ENCODE results near the gene ECHS1.

DNA sequence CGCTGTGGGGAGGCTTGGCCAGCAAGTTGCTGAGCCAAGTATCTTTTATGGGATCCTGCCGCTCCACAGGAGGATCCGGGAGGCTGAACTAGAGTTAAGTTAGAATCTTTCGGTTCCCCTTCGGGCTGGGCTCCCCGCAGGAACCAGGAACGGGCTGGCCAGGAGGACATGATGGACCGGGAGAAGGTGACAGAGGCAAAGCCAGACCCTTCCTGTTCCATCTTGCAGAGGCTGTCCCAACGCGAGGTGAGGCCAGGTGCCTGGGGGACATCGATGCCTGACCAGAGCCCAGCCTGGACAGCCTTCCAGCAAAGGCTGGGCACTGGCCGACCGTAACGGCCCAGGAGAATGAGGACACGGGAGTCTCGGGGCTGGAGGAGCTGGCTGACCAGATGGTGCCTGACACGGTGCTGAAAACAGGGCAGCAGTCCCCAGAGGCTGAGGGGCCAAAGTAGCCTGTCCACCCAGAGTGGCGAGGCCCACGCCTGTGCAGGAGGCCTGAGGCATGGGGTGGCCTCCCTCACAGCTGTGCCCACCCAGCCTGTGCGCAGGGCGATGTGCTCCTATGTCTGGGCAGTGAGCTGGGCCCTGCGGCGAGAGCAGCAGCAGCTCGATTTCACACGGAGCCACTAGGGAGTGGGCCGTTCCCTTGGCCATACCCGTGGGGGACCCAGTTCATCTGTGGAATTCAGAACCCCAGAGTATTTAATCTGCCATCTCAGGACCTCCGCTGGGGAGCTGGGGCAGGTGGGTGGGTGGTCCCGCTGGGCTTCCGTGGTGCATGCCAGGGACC, 4.1 kb upstream of the ECHS1 start:
- TF ChIP-seq, protein P1, sequence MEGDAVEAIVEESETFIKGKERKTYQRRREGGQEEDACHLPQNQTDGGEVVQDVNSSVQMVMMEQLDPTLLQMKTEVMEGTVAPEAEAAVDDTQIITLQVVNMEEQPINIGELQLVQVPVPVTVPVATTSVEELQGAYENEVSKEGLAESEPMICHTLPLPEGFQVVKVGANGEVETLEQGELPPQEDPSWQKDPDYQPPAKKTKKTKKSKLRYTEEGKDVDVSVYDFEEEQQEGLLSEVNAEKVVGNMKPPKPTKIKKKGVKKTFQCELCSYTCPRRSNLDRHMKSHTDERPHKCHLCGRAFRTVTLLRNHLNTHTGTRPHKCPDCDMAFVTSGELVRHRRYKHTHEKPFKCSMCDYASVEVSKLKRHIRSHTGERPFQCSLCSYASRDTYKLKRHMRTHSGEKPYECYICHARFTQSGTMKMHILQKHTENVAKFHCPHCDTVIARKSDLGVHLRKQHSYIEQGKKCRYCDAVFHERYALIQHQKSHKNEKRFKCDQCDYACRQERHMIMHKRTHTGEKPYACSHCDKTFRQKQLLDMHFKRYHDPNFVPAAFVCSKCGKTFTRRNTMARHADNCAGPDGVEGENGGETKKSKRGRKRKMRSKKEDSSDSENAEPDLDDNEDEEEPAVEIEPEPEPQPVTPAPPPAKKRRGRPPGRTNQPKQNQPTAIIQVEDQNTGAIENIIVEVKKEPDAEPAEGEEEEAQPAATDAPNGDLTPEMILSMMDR (IDR thresholded peaks at IDR 0.05), result no peak
- no peak for TF ChIP-seq ZFX (IDR thresholded peaks at IDR 0.05; ENCODE audit: borderline replicate concordance)

Measured in 22Rv1 (cell line).